COLO829 (cell line): ENCODE results near the gene RNF5.
A peak's percentile ranks its signal among the peaks of the same experiment; 100 is the strongest.

Experiments used
- DNase-seq: peaks from one replicate; pipeline ENCODE4 v3.0.0; 2012; ENCODE audit warnings: low spot score

RNF5 gene

GRCh38 chr6:32151863-32152768 is 26.1 kb upstream of the RNF5 start, which contains the start of gene PRRT1:
TSS of gene PRRT1 (minus strand) at chr6:32151939. CDS start at chr6:32151827, 112 bp downstream.
- no peak for DNase-seq

- DNase-seq: no peak
Measured at GRCh38 chr6:32152769-32153563, 25.2 kb upstream of the RNF5 start.

GRCh38 chr6:32153564-32154513 is 24.4 kb upstream of the RNF5 start, which contains the start of gene PPT2:
TSS of gene PPT2 (plus strand) at chr6:32154141. CDS start at chr6:32154595, 454 bp downstream.
- DNase-seq: peak; percentile 78

GRCh38 chr6:32154514-32155161 is 23.6 kb upstream of the RNF5 start:
- DNase-seq: peak; percentile 50

DNA sequence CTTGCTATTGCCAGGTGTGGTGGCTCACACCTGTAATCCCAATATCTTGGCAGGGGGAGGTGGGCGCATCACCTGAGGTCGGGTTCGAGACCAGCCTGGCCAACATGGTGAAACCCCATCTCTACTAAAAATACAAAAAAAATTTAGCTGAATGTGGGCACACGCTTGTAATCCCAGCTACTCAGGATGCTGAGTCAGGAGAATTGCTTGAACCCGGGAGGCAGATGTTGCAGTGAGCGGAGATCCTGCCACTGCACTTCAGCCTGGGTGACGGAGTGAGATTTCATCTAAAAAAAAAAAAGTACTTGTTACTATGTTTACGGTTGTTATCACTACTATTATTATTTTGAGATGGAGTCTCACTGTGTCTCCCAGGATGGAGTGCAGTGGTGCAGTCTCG is 21.3 kb upstream of the RNF5 start:
- no peak for DNase-seq

DNA sequence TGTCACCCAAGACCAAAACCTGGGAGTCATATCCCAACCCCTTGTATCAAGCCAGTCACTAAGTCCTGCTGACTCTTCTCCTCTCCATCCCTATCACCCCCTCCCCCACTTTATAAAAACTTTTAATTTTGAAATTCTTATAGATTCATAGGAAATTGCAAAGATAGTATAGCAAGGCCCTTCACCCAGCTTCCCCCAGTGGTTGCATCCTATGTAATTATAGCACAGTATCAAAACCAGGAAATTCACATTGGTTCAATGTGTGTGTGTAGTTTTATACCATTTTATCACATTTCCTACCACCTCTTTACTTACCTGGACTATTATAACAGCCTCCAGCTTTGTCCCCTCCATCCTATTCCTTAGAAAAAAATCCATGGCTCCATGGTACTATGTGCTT is 20.2 kb upstream of the RNF5 start:
- DNase-seq: no peak

DNA sequence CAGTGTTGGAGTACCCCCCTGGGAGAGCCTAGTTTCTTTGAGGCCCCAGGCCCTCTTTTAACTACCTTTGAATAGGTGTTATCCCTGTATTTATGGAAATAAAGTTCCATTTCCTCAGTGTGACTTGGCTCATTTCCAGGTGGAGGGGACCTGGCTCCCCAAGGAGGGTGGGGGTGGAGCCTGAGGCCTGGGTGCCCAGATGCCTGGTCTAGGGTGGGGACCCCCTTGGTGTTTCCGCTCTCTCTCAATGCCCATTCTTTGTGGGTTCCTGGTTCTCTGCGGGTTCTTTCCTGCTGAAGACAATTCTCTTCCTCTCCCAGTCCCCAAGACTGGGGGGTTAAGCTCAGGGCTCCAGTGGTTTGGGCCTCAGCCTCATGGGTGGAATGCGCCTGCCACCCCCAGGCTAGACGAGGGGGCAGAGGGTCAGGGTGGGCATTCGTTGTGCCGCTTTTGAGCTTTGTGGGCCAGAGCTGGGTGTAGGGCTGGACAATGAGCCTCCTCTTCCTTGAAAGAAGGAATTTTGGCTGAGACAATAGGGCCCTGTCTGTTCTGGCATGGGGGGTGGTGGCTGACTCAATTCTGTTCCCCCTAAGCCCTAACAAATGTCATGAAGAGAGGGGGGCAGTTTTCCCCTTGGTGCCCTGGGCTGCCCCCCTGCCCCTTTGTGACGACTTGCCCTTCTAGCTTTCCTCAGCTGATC is 14.5 kb upstream of the RNF5 start:
- peak; percentile 97 for DNase-seq

GRCh38 chr6:32164295-32164694 is 13.9 kb upstream of the RNF5 start, which contains the start of gene EGFL8:
TSS of gene EGFL8 (plus strand) at chr6:32164595. CDS start at chr6:32166166, 1,571 bp downstream.
- no peak for DNase-seq

DNA sequence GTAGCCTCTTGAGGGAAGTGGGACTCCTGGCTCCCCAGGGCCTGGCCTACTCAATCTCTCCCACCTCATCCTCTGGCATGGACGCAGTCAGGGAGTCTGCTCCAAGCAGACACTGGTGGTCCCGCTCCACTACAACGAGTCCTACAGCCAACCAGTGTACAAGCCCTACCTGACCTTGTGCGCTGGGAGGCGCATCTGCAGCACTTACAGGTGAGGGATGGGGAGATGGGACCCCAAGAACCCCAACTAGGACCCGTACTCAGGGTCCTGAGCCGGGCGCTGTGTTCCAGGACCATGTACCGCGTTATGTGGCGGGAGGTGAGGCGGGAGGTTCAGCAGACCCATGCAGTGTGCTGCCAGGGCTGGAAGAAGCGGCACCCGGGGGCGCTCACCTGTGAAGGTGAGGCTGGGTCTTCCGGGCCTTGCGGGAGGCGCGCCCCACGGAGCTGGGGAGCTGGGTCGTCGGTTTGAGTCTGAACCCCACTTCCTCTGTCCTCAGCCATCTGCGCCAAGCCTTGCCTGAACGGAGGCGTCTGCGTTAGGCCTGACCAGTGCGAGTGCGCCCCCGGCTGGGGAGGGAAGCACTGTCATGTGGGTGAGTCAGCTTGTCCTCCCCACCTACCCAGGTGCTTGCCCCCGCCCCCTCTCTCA is 11.7 kb upstream of the RNF5 start:
- no peak for DNase-seq

GRCh38 chr6:32167154-32167760 is 10.9 kb upstream of the RNF5 start:
- no peak for DNase-seq

GRCh38 chr6:32167761-32168262 is 10.4 kb upstream of the RNF5 start:
- no peak for DNase-seq

GRCh38 chr6:32168350-32168749 is 9.9 kb upstream of the RNF5 start:
- no peak for DNase-seq

- DNase-seq: no peak
Measured at GRCh38 chr6:32168807-32169591, 9.2 kb upstream of the RNF5 start.

DNA sequence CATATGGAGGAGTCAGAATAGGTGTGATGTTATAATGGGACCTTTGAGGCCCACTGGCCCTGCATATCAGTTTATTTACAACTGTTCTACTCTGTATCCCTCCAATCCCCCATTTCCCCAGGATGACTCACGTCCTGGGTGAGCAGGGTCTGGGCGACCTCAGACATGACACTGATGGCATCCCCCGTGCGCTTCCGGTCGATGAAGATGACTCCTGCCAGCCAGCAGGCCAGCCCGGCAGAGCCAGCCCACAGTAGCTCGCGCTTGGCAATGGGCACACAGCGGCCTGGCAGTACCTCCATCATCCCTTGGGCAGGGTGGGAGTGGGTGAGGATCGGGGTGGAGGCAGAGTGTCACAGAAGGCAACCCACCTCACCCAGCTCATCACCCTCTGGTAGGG is 7.9 kb upstream of the RNF5 start:
- no peak for DNase-seq

GRCh38 chr6:32171234-32171633 is 7.0 kb upstream of the RNF5 start:
- no peak for DNase-seq

DNA sequence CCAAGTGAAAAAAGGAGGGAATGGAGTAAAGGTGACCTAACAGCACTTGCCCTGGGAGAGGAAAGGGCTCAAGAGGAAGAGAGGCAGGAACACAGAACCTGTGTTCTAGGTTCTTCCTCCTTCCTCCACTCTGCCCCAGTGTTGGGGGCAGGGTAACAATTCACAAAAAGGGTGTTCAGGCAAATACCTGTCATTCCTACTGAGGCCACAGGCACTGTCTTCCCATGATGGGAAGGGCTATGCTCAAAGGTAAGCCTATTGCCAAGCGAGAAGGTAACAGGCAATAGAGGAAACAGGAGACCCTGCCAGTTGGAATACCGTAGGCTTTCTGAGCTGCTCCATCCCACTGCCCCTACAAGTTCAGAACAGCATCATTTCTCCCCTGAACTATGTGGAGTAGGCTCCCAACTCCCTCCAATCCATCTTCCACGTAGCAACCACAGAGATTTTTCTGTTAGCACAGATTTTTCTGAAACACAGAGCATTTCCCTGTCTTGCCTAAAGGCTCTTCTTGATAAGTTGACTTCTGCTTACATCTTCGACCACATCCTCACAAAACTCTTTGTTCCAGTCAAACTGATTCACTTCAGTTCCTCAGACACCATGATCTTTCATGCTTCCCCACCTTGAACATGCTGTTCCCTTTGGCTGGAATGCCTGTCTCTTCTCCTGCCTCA is 5.0 kb upstream of the RNF5 start:
- no peak for DNase-seq

- no peak for DNase-seq
Measured at GRCh38 chr6:32174416-32174815, 3.8 kb upstream of the RNF5 start.

GRCh38 chr6:32175322-32175710 is 2.9 kb upstream of the RNF5 start:
- no peak for DNase-seq
